Ureter (tissue), 1 donor: ENCODE data around the gene FAAH. TPM values are rescaled to one million over a fixed set of nuclear protein-coding genes. Genes with fewer than 3 reads are reported as not detected.
A peak's percentile ranks its signal among the peaks of the same experiment; 100 is the strongest.
"Not testable (repeated sequence)": the region's sequence is repeated elsewhere in the genome, so short reads cannot be mapped to it uniquely, and the experiment has no call there.

Experiments
- DNase-seq: peaks from one replicate; pipeline ENCODE4 v3.0.0-alpha.2; 2020; ENCODE audit warnings: low spot score
- total RNA-seq: library from RNA; stranded (reverse); gene quantifications from one replicate; pipeline ENCODE4 v1.2.4, GENCODE V29; 2023
- donor health status: DM: yes; HTN: yes; CAD: no.

The FAAH gene
- 62.9 TPM for total RNA-seq

GRCh38 chr1:46394108-46394871 lies at the start of gene FAAH:
Gene FAAH, plus strand, starts transcription at chr1:46394317. Its CDS starts 32 bp downstream, at chr1:46394349.
- DNase-seq = peak; percentile 63

- no peak for DNase-seq
Observed at GRCh38 chr1:46344481-46344880, 49.6 kb upstream of the FAAH start.

GRCh38 chr1:46345281-46345680 lies 48.8 kb upstream of the FAAH start:
- no peak for DNase-seq

- DNase-seq = no peak
Observed at GRCh38 chr1:46352363-46352762, 41.8 kb upstream of the FAAH start.

GRCh38 chr1:46355920-46356319 lies 38.2 kb upstream of the FAAH start:
- DNase-seq = not testable (repeated sequence)

GRCh38 chr1:46362158-46362557 lies 32.0 kb upstream of the FAAH start:
- DNase-seq = no peak

- no peak for DNase-seq
Observed at GRCh38 chr1:46363121-46363520, 31.0 kb upstream of the FAAH start.

GRCh38 chr1:46364612-46365011 lies 29.5 kb upstream of the FAAH start:
- DNase-seq = no peak

GRCh38 chr1:46365796-46366195 lies 28.3 kb upstream of the FAAH start:
- not testable (repeated sequence) for DNase-seq

GRCh38 chr1:46367072-46367471 lies 27.0 kb upstream of the FAAH start:
- DNase-seq = no peak

GRCh38 chr1:46367701-46368100 lies 26.4 kb upstream of the FAAH start:
- DNase-seq = not testable (repeated sequence)

GRCh38 chr1:46368791-46369190 lies 25.3 kb upstream of the FAAH start:
- no peak for DNase-seq

- DNase-seq = no peak
Observed at GRCh38 chr1:46369542-46370213, 24.4 kb upstream of the FAAH start.

- no peak for DNase-seq
Observed at GRCh38 chr1:46370214-46370633, 23.9 kb upstream of the FAAH start.

GRCh38 chr1:46372431-46372830 lies 21.7 kb upstream of the FAAH start:
- DNase-seq = no peak

- DNase-seq = no peak
Observed at GRCh38 chr1:46379996-46380395, 14.1 kb upstream of the FAAH start.

GRCh38 chr1:46380508-46380907 lies 13.6 kb upstream of the FAAH start:
- no peak for DNase-seq

GRCh38 chr1:46393510-46393909 lies 607 bp upstream of the FAAH start:
- no peak for DNase-seq

- DNase-seq = no peak
Observed at GRCh38 chr1:46394872-46395465, 852 bp downstream of the FAAH start.

GRCh38 chr1:46396441-46397398 lies 2.6 kb downstream of the FAAH start:
- no peak for DNase-seq

- no peak for DNase-seq
Observed at GRCh38 chr1:46399307-46399706, 5.2 kb downstream of the FAAH start.

- no peak for DNase-seq
Observed at GRCh38 chr1:46400421-46400820, 6.3 kb downstream of the FAAH start.
